IMR-90 (cell line): ENCODE measurements around the gene MAML3. TPM values are rescaled to one million over a fixed set of nuclear protein-coding genes. Genes with fewer than 3 reads are reported as not detected.

Experiments
- ATAC-seq: fragments of 200-7000 bp; cut with Tn5 transposase; 2 replicates; pipeline ENCODE4 v1.9.1; 2020; ENCODE audit warnings: low read depth, mild to moderate bottlenecking, moderate library complexity
- BruUV-seq: library from RNA; stranded (reverse); fragments of 400-500 nt; replicated peaks from 2 replicates; lab custom pipeline; 2021; lab: Mats Ljungman, UMichigan
- CTCF ChIA-PET: fragments of 300-600 bp; formaldehyde crosslinking; extraction: SDS; loops from one replicate; lab custom pipeline; 2021; ENCODE audit warnings: antibody characterized with exemption; lab: Yijun Ruan, JAX
- POLR2A ChIA-PET: fragments of 300-600 bp; sonication (Branson Sonifier 250); formaldehyde crosslinking; loops from one replicate; lab custom pipeline; 2022; ENCODE audit warnings: antibody characterized with exemption; ENCODE audit not compliant: unreplicated experiment; lab: Charles Lee
- DNase-seq: peaks from one replicate; pipeline ENCODE4 v3.0.0; 2013
- H2AFZ ChIP-seq: replicated peaks from 2 replicates; pipeline ENCODE3; 2013; ENCODE audit warnings: low read length, mild to moderate bottlenecking; ENCODE audit not compliant: poor library complexity
- H2AK5ac ChIP-seq: 2 replicates; pipeline ENCODE4 v1.6.1; 2013; ENCODE audit warnings: low read depth, low read length, inconsistent platforms
- H2AK9ac ChIP-seq: replicated peaks from 2 replicates; pipeline ENCODE3; 2013; ENCODE audit warnings: mild to moderate bottlenecking, low read depth, low read length, moderate library complexity; ENCODE audit not compliant: poor library complexity
- H2BK120ac ChIP-seq: 2 replicates; pipeline ENCODE4 v1.6.1; 2013; ENCODE audit warnings: low read depth, low read length, inconsistent platforms
- H2BK15ac ChIP-seq: 3 replicates; pipeline ENCODE4 v1.6.1; 2013; ENCODE audit warnings: low read depth, low read length, inconsistent platforms
- H2BK20ac ChIP-seq: 2 replicates; pipeline ENCODE4 v1.6.1; 2013; ENCODE audit warnings: low read depth, mild to moderate bottlenecking, inconsistent platforms, low read length, moderate library complexity
- H2BK5ac ChIP-seq: 2 replicates; pipeline ENCODE4 v1.6.1; 2013; ENCODE audit warnings: mild to moderate bottlenecking, low read depth, low read length, inconsistent platforms; ENCODE audit not compliant: poor library complexity, severe bottlenecking
- H3K14ac ChIP-seq: replicated peaks from 2 replicates; pipeline ENCODE4 v1.6.1; 2013; ENCODE audit warnings: low read depth, low read length, inconsistent platforms
- H3K18ac ChIP-seq: 2 replicates; pipeline ENCODE4 v1.6.1; 2013; ENCODE audit warnings: low read depth, low read length, control low read depth
- H3K23ac ChIP-seq: 2 replicates; pipeline ENCODE4 v1.6.1; 2013; ENCODE audit warnings: low read depth, low read length, inconsistent platforms
- H3K27ac ChIP-seq: 2 replicates; pipeline ENCODE4 v1.5.1; 2013; ENCODE audit warnings: mild to moderate bottlenecking, control low read depth, low read length; ENCODE audit not compliant: insufficient read depth
- H3K27me3 ChIP-seq: 2 replicates; pipeline ENCODE4 v1.6.1; 2013; ENCODE audit warnings: low read length; ENCODE audit not compliant: control insufficient read depth, insufficient read depth
- H3K36me3 ChIP-seq: 2 replicates; pipeline ENCODE4 v1.6.1; 2013; ENCODE audit warnings: low read length, mixed read lengths; ENCODE audit not compliant: control insufficient read depth, insufficient read depth
- H3K4ac ChIP-seq: 2 replicates; pipeline ENCODE4 v1.6.1; 2013; ENCODE audit warnings: low read depth, low read length, inconsistent platforms
- H3K4me1 ChIP-seq: 2 replicates; pipeline ENCODE4 v1.6.1; 2013; ENCODE audit warnings: low read length, mixed read lengths; ENCODE audit not compliant: control insufficient read depth, insufficient read depth
- H3K4me2 ChIP-seq: 2 replicates; pipeline ENCODE4 v1.6.1; 2013; ENCODE audit warnings: low read depth, mild to moderate bottlenecking, control low read depth, low read length, moderate library complexity
- H3K4me3 ChIP-seq: 2 replicates; pipeline ENCODE4 v1.5.1; 2013; ENCODE audit warnings: low read depth, mild to moderate bottlenecking, control low read depth, low read length, moderate library complexity; ENCODE audit not compliant: insufficient read depth
- H3K56ac ChIP-seq: 2 replicates; pipeline ENCODE4 v1.6.1; 2013; ENCODE audit warnings: low read length, inconsistent platforms; ENCODE audit not compliant: insufficient read depth; ENCODE audit errors: extremely low read depth
- H3K79me1 ChIP-seq, 2 experiments: 2 replicates each; pipeline ENCODE4 v1.6.1; 2013; ENCODE audit warnings: low read length in 2 of 2, inconsistent platforms in 1 of 2, low read depth in 1 of 2
- H3K9ac ChIP-seq: 2 replicates; pipeline ENCODE4 v1.6.1; 2013; ENCODE audit warnings: low read depth, low read length, control low read depth
- H3K9me1 ChIP-seq: 2 replicates; pipeline ENCODE4 v1.6.1; 2013; ENCODE audit warnings: low read length, inconsistent platforms; ENCODE audit not compliant: insufficient read depth
- H3K9me3 ChIP-seq: 2 replicates; pipeline ENCODE4 v1.6.1; 2013; ENCODE audit warnings: low read length; ENCODE audit not compliant: control insufficient read depth, insufficient read depth
- H4K20me1 ChIP-seq: 2 replicates; pipeline ENCODE4 v1.6.1; 2013; ENCODE audit warnings: low read length, inconsistent platforms; ENCODE audit not compliant: insufficient read depth
- H4K5ac ChIP-seq: 2 replicates; pipeline ENCODE4 v1.6.1; 2013; ENCODE audit warnings: mild to moderate bottlenecking, low read depth, low read length, control low read depth
- H4K8ac ChIP-seq, 2 experiments: 2 replicates each; pipeline ENCODE4 v1.6.1; 2013; ENCODE audit warnings: low read depth in 2 of 2, low read length in 2 of 2, control low read depth in 1 of 2, inconsistent platforms in 1 of 2
- H4K91ac ChIP-seq: 2 replicates; pipeline ENCODE4 v1.6.1; 2013; ENCODE audit warnings: low read depth, low read length, inconsistent platforms; ENCODE audit not compliant: insufficient read depth
- MAZ ChIP-seq: IDR thresholded peaks from 2 replicates; pipeline ENCODE4 v1.6.1; 2012; ENCODE audit warnings: low read depth, mild to moderate bottlenecking, low read length, improper control_type of control experiment, moderate library complexity, borderline replicate concordance
- NFE2L2 ChIP-seq: fragments of 150-350 bp; IDR thresholded peaks from 2 replicates; pipeline ENCODE4 v1.6.1; 2016; ENCODE audit warnings: low read depth, mild to moderate bottlenecking, low read length
- WGBS, 2 experiments: methylation state at CpG; one replicate each; pipeline versions ENCODE4 v1.1.5 to v1.1.7; 2013; ENCODE audit warnings: missing lambda C conversion rate in 2 of 2; ENCODE audit not compliant: insufficient read length in 1 of 2; ENCODE audit errors: extremely low coverage in 2 of 2; 5-methylcytosine and 5-hydroxymethylcytosine counted together
- dilution Hi-C: fragments of 300-500 bp; cut with HindIII; formaldehyde crosslinking; loops from one replicate; pipeline ENCODE4 v1.14.3; 2018; ENCODE audit warnings: low sequenced_read_pairs; ENCODE audit not compliant: unreplicated experiment
- in situ Hi-C: fragments of 300-500 bp; cut with MboI; formaldehyde crosslinking; loops from 3 replicates; pipeline ENCODE4 v1.14.3; 2019; ENCODE audit warnings: low sequenced_read_pairs, inconsistent platforms, mixed read lengths
- intact Hi-C: fragments of 100-400 bp; cut with micrococcal nuclease; formaldehyde crosslinking; loops from 2 replicates; pipeline ENCODE4 v1.10.0; 2022
- polyA plus RNA-seq, 3 experiments: library from polyadenylated mRNA; depleted of rRNA; stranded (reverse); fragments of >200 nt; gene quantifications; 2 replicates each; pipeline ENCODE4 v1.2.3, GENCODE V29; 2012; ENCODE audit warnings: low replicate concordance in 1 of 3
- total RNA-seq: library from RNA; depleted of rRNA; stranded (reverse); fragments of >200 nt; gene quantifications from 2 replicates; pipeline ENCODE4 v1.2.3, GENCODE V29; 2012

MAML3 gene
- total and polyA plus RNA-seq, 2 of the 4 experiments (the other 2 are of a cell fraction): 0.90 to 1.7 TPM

- H3K4ac ChIP-seq: no peak overlapping the region
- intact Hi-C loops: no loop called here
- no peaks in the 10 kb centered on the region for H3K27me3 ChIP-seq
- H2BK120ac ChIP-seq: no peak overlapping the region
- H2AK5ac ChIP-seq: no peak overlapping the region
- in situ Hi-C loops: loop anchor here (25.0 kb wide), 2 partner anchors 592 to 842 kb away; no protein-coding TSS in a partner anchor
- no peak overlapping the region for H2BK20ac ChIP-seq
- peak; percentile 17 for DNase-seq
- no peaks in the 10 kb centered on the region for H3K9me1 ChIP-seq
- no peak overlapping the region for H4K91ac ChIP-seq
- no TSS peak for BruUV-seq
- H3K4me2 ChIP-seq: no peak overlapping the region
- WGBS, 2 experiments: no CpG with 5 or more reads among the region's 4 CpGs
- TF ChIP-seq NFE2L2: peak; percentile 53; the same call in 1 of the 2 replicates
- TF ChIP-seq MAZ: no peak
- H3K18ac ChIP-seq: no peak overlapping the region
- H2AFZ ChIP-seq: no peak overlapping the region
- no peak overlapping the region for H2BK15ac ChIP-seq
- H3K14ac ChIP-seq: no peak overlapping the region
- no peaks in the 10 kb centered on the region for H3K36me3 ChIP-seq
- no peak overlapping the region for H3K4me3 ChIP-seq
- H3K79me1 ChIP-seq: no peaks in the 10 kb centered on the region
- no peak overlapping the region for H4K5ac ChIP-seq
- ChIA-PET CTCF (interaction anchor here (0.7 to 1.1 kb wide), 2 partner anchors 11 to 233 kb away, joined by 4 read pairs; no protein-coding TSS in a partner anchor), POLR2A (no interaction called here)
- H3K56ac ChIP-seq: no peak overlapping the region
- no peak for ATAC-seq
- H4K20me1 ChIP-seq: no peaks in the 10 kb centered on the region
- no peak overlapping the region for H4K8ac ChIP-seq
- H3K9me3 ChIP-seq: no peaks in the 10 kb centered on the region
- no peak overlapping the region for H3K9ac ChIP-seq
- dilution Hi-C loops: no loop called here
- H2AK9ac ChIP-seq: no peak overlapping the region
- no peak overlapping the region for H3K27ac ChIP-seq
- no peak overlapping the region for H3K23ac ChIP-seq
- H2BK5ac ChIP-seq: no peak overlapping the region
- H3K4me1 ChIP-seq: no peaks in the 10 kb centered on the region
Observed at GRCh38 chr4:140020457-140021361, 133.3 kb downstream of the MAML3 start.
